ENCODE measurements around the gene SAMSN1. TPM values are rescaled to one million over a fixed set of nuclear protein-coding genes. Genes with fewer than 3 reads are reported as not detected.

The SAMSN1 gene
- total RNA-seq, 2 experiments from 2014 or later = 2.8 TPM; not detected in 1

GRCh38 chr21:14527696-14528652, 18.1 kb downstream of the SAMSN1 start:
- Histone ChIP-seq H3K27ac (ENCODE audit: low read depth, low read length, poor library complexity, severe bottlenecking) (no peak overlapping the region), H3K4me1 (ENCODE audit: insufficient read depth, low read length, poor library complexity, severe bottlenecking) (no peaks in the 10 kb centered on the region), H4K20me1 (ENCODE audit: insufficient read depth, low read length) (no peaks in the 10 kb centered on the region), H3K9me2 (ENCODE audit: insufficient read depth, low read length) (no peaks in the 10 kb centered on the region), H3K79me2 (ENCODE audit: insufficient read depth, low read depth, low read length) (no peaks in the 10 kb centered on the region), H3K4me2 (ENCODE audit: low read length) (no peak overlapping the region), H3K36me3 (ENCODE audit: insufficient read depth, low read length) (no peaks in the 10 kb centered on the region), H3K9me3 (ENCODE audit: low read length) (no peaks in the 10 kb centered on the region), H3K4me3 (ENCODE audit: low read depth, low read length, poor library complexity, severe bottlenecking) (no peak overlapping the region), H2AFZ (ENCODE audit: low read length) (peak overlapping the region; percentile 71)
- TF ChIP-seq CTCF (conservative IDR thresholded peaks at IDR 0.05; ENCODE audit: low read length) = no peak
- TF ChIP-seq EZH2phosphoT487 (IDR thresholded peaks at IDR 0.05; ENCODE audit: borderline replicate concordance, low read depth, low read length) = no peak
- intact Hi-C loops (cut with micrococcal nuclease; ENCODE audit: unreplicated experiment) = loop anchor here (5.0 kb wide), 1 partner anchor 209 kb away; no protein-coding TSS in a partner anchor
- no peak for DNase-seq (ENCODE audit: low spot score)
- no TSS peak for BruUV-seq (replicated peaks)
- ChIA-PET CTCF (ENCODE audit: unreplicated experiment) (no interaction called here), POLR2A (interaction anchor here (0.5 to 5.4 kb wide), 13 partner anchors 9 to 837 kb away, joined by 3 to 35 read pairs (median 4); no protein-coding TSS in a partner anchor)

- Histone ChIP-seq H4K20me1 (ENCODE audit: insufficient read depth, low read length) (no peaks in the 10 kb centered on the region), H3K4me1 (ENCODE audit: insufficient read depth, low read length, poor library complexity, severe bottlenecking) (no peaks in the 10 kb centered on the region), H3K9me3 (ENCODE audit: low read length) (no peaks in the 10 kb centered on the region), H3K4me3 (ENCODE audit: low read depth, low read length, poor library complexity, severe bottlenecking) (no peak overlapping the region), H3K4me2 (ENCODE audit: low read length) (peak overlapping the region; percentile 2; the same call in 1 of the 2 replicates), H3K9me2 (ENCODE audit: insufficient read depth, low read length) (no peaks in the 10 kb centered on the region), H2AFZ (ENCODE audit: low read length) (peak overlapping the region; percentile 71), H3K36me3 (ENCODE audit: insufficient read depth, low read length) (no peaks in the 10 kb centered on the region), H3K79me2 (ENCODE audit: insufficient read depth, low read depth, low read length) (no peaks in the 10 kb centered on the region), H3K27ac (ENCODE audit: low read depth, low read length, poor library complexity, severe bottlenecking) (no peak overlapping the region)
- intact Hi-C loops (cut with micrococcal nuclease; ENCODE audit: unreplicated experiment) = loop anchor here (5.0 kb wide), 1 partner anchor 210 kb away; no protein-coding TSS in a partner anchor
- ChIA-PET POLR2A (interaction anchor here (0.5 to 5.4 kb wide), 12 partner anchors 11 to 838 kb away, joined by 3 to 35 read pairs (median 4); no protein-coding TSS in a partner anchor), CTCF (ENCODE audit: unreplicated experiment) (no interaction called here)
- DNase-seq (ENCODE audit: low spot score) = no peak
- no peak for TF ChIP-seq CTCF (conservative IDR thresholded peaks at IDR 0.05; ENCODE audit: low read length)
- no peak for TF ChIP-seq EZH2phosphoT487 (IDR thresholded peaks at IDR 0.05; ENCODE audit: borderline replicate concordance, low read depth, low read length)
- no TSS peak for BruUV-seq (replicated peaks)
Observed at GRCh38 chr21:14526836-14527695, 19.0 kb downstream of the SAMSN1 start.

Data from OCI-LY7 (cell line).